Endothelial cell of umbilical vein (primary cell): Measurements from ENCODE around the gene CCDC93. TPM values are rescaled to one million over a fixed set of nuclear protein-coding genes. Genes with fewer than 3 reads are reported as not detected.

Experiments
- BruUV-seq: library from RNA; stranded (reverse); fragments of 400-500 nt; replicated peaks from 2 replicates; lab custom pipeline; 2021; lab: Mats Ljungman, UMichigan
- CTCF ChIA-PET: fragments of 300-600, 350-600 bp; sonication (Branson Sonifier 250); formaldehyde crosslinking; loops from one replicate; lab custom pipeline; 2021; ENCODE audit warnings: antibody characterized with exemption, inconsistent platforms; lab: Charles Lee
- POLR2A ChIA-PET: fragments of 300-600, 350-600 bp; sonication (Branson Sonifier 250); formaldehyde crosslinking; loops from one replicate; lab custom pipeline; 2021; ENCODE audit warnings: antibody characterized with exemption, inconsistent platforms; lab: Charles Lee
- DNase-seq: peaks from one replicate; pipeline ENCODE4 v3.0.0-alpha.2; 2011; ENCODE audit warnings: low read depth, low spot score
- FAIRE-seq: peaks from 2 replicates; lab custom pipeline; 2011; peaks lifted over from hg19 to GRCh38; lab: Jason Lieb, UNC
- H2AFZ ChIP-seq: 2 replicates; pipeline ENCODE4 v1.6.0; 2012; ENCODE audit warnings: low read depth, low read length, control low read depth, inconsistent platforms
- H3K27ac ChIP-seq: 2 replicates; pipeline ENCODE4 v1.5.1; 2011; ENCODE audit warnings: low read depth, mild to moderate bottlenecking, control low read depth, low read length, moderate library complexity; ENCODE audit not compliant: insufficient read depth
- H3K27me3 ChIP-seq, 2 experiments: 2 replicates each; pipeline versions ENCODE4 v1.6.0 to v1.6.1; 2011; ENCODE audit warnings: low read length in 2 of 2, mixed read lengths in 1 of 2; ENCODE audit not compliant: control insufficient read depth in 2 of 2, insufficient read depth in 2 of 2
- H3K36me3 ChIP-seq, 2 experiments: 2 replicates in 1 of 2; 3 replicates in 1 of 2; pipeline ENCODE4 v1.5.1; 2011; ENCODE audit warnings: low read length in 2 of 2, mild to moderate bottlenecking in 1 of 2, moderate library complexity in 1 of 2; ENCODE audit not compliant: control insufficient read depth in 2 of 2, insufficient read depth in 2 of 2; ENCODE audit errors: extremely low read depth in 1 of 2
- H3K4me1 ChIP-seq: 3 replicates; pipeline ENCODE4 v1.5.1; 2011; ENCODE audit warnings: mild to moderate bottlenecking, low read length; ENCODE audit not compliant: control insufficient read depth, insufficient read depth; ENCODE audit errors: extremely low read depth
- H3K4me2 ChIP-seq: 2 replicates; pipeline ENCODE4 v1.6.1; 2011; ENCODE audit warnings: low read length, control low read depth, mixed read lengths; ENCODE audit not compliant: insufficient read depth
- H3K4me3 ChIP-seq, 3 experiments: fragments of 200-600 bp in 1 of 3; sonication (generic), shearing (Covaris generic) in 1 of 3; replicated peaks in 1 of 3; 2 replicates each; pipeline ENCODE4 v1.5.1; 2011 to 2016; ENCODE audit warnings: control low read depth in 3 of 3, low read length in 3 of 3, mild to moderate bottlenecking in 2 of 3, inconsistent platforms in 1 of 3, low read depth in 1 of 3, moderate library complexity in 1 of 3; ENCODE audit not compliant: insufficient read depth in 1 of 3
- H3K79me2 ChIP-seq: 2 replicates; pipeline ENCODE4 v1.6.0; 2012; ENCODE audit warnings: low read length, inconsistent platforms; ENCODE audit not compliant: control insufficient read depth, insufficient read depth
- H3K9ac ChIP-seq: replicated peaks from 2 replicates; pipeline ENCODE3; 2011; ENCODE audit warnings: low read length, control low read depth; ENCODE audit not compliant: insufficient read depth; ENCODE audit errors: extremely low read depth
- H3K9me1 ChIP-seq: replicated peaks from 3 replicates; pipeline ENCODE4 v1.6.0; 2011; ENCODE audit warnings: mild to moderate bottlenecking, low read length; ENCODE audit not compliant: control insufficient read depth, insufficient read depth; ENCODE audit errors: extremely low read depth
- H3K9me3 ChIP-seq: replicated peaks from 2 replicates; pipeline ENCODE4 v1.5.1; 2012; ENCODE audit warnings: low read length, inconsistent platforms; ENCODE audit not compliant: control insufficient read depth, insufficient read depth
- H4K20me1 ChIP-seq: replicated peaks from 2 replicates; pipeline ENCODE3; 2011; ENCODE audit warnings: mild to moderate bottlenecking, low read length; ENCODE audit not compliant: control insufficient read depth, insufficient read depth; ENCODE audit errors: extremely low read depth
- EZH2 ChIP-seq: IDR thresholded peaks from 2 replicates; pipeline ENCODE4 v1.6.1; 2012; ENCODE audit warnings: borderline replicate concordance, low read depth, mild to moderate bottlenecking, moderate library complexity, low read length, inconsistent platforms; ENCODE audit not compliant: severe bottlenecking
- GATA2 ChIP-seq: IDR thresholded peaks from 2 replicates; pipeline ENCODE4 v1.7.0; 2011; ENCODE audit warnings: low read depth, mild to moderate bottlenecking, moderate library complexity, mixed read lengths, low read length; ENCODE audit not compliant: insufficient read length, insufficient read depth
- JUN ChIP-seq: IDR thresholded peaks from 2 replicates; pipeline ENCODE4 v1.6.1; 2011; ENCODE audit warnings: borderline replicate concordance, low read depth; ENCODE audit not compliant: insufficient read length, insufficient read depth
- MYC ChIP-seq: IDR thresholded peaks from one replicate; pipeline ENCODE4 v1.6.1; 2011; ENCODE audit warnings: mild to moderate bottlenecking, low read depth, low read length
- POLR2AphosphoS5 ChIP-seq: IDR thresholded peaks from 2 replicates; pipeline ENCODE4 v1.6.1; 2012; ENCODE audit warnings: low read depth, mild to moderate bottlenecking, control low read depth, low read length, moderate library complexity; ENCODE audit not compliant: insufficient read depth
- dilution Hi-C: fragments of 300-500 bp; cut with MboI; formaldehyde crosslinking; loops from one replicate; pipeline ENCODE4 v1.15.0; 2019; ENCODE audit warnings: low sequenced_read_pairs; ENCODE audit not compliant: extremely low pct_ligation_motif_present
- intact Hi-C: fragments of 100-400 bp; cut with micrococcal nuclease; formaldehyde crosslinking; loops from one replicate; pipeline ENCODE4 v1.10.0; 2022
- polyA plus RNA-seq, 4 experiments: library from polyadenylated mRNA; depleted of rRNA in 3 of 4; stranded (reverse) in 3 of 4; unstranded in 1 of 4; fragments of >200 nt; gene quantifications; 2 replicates each; pipeline versions ENCODE4 v1.2.1 to v1.2.3, GENCODE V29; 2011 to 2012; ENCODE audit warnings: missing spikeins in 1 of 4
- total RNA-seq: library from RNA; stranded (reverse); gene quantifications from 2 replicates; pipeline ENCODE4 v1.2.3, GENCODE V29; 2021
- TF ChIP-seq, protein P1 (sequence below): IDR thresholded peaks from 2 replicates; pipeline ENCODE4 v1.6.1; 2011; ENCODE audit not compliant: insufficient read depth, insufficient read length
- TF ChIP-seq, protein P2 (sequence below), 2 donors: IDR thresholded peaks; 1 replicate in 1 of 2; 2 replicates in 1 of 2; pipeline ENCODE4 v1.5.1; 2011; ENCODE audit warnings: low read length in 2 of 2, mild to moderate bottlenecking in 2 of 2, moderate library complexity in 2 of 2, control low read depth in 1 of 2, inconsistent platforms in 1 of 2, low read depth in 1 of 2; ENCODE audit not compliant: insufficient read depth in 1 of 2; ENCODE audit errors: extremely low read depth in 1 of 2

CCDC93 gene
- total and polyA plus RNA-seq, 2 donors (not counting 3 experiments of a cell fraction or from before 2014, with no cell fraction given), result 13.8 to 35.1 TPM

DNA sequence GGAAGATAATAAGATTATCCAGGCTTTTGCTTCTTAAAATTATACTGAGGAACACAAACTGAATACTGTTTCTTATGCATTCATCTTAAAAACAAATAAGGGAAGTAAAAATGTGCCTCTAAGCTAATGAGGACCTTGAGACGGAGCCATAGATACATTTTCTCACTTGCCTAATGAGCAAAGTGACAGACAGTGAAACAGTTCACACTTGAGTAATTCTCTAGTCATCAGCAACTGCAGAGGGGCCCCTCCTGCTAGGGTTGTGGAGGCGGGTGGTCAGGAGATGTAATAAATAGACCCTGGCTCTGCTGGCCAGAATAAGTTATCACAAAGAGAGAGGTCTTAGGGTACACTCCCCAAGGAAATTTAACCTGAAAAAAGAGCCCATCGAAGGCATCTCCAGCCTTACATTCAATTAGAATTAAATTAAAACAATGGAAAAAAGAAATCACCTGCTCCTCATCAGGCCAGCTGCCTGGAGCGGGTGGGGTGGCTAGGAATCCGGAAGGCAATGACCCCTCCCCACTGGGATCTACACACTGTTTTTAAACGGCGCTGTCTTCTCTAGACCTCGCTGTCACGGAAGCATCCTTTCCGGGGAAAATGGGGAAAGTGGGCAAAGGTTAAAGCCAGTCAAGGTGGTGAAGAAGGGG lies 41.8 kb upstream of the CCDC93 start:
- no peak for FAIRE-seq
- dilution Hi-C loops, result no loop called here
- Histone ChIP-seq H3K4me3 (no peak overlapping the region), H3K9me1 (no peaks in the 10 kb centered on the region), H3K27ac (no peak overlapping the region), H2AFZ (no peak overlapping the region), H3K9ac (no peak overlapping the region), H3K4me1 (peaks cover 2% of the 10 kb centered on the region), H3K4me2 (no peak overlapping the region), H3K36me3 (no peaks in the 10 kb centered on the region), H3K9me3 (no peaks in the 10 kb centered on the region), H3K27me3 (peaks cover 10 to 17% of the 10 kb centered on the region in 2 experiments), H3K79me2 (no peaks in the 10 kb centered on the region), H4K20me1 (no peaks in the 10 kb centered on the region)
- CTCF ChIA-PET, result interaction anchor here (0.6 to 2.9 kb wide), 4 partner anchors 9 to 42 kb away, joined by 3 to 16 read pairs (median 3); partner anchors contain the start of gene CCDC93
- POLR2A ChIA-PET, result no interaction called here
- DNase-seq, result no peak
- no TSS peak for BruUV-seq
- intact Hi-C loops, result no loop called here
- TF ChIP-seq MYC (no peak), EZH2 (no peak), POLR2AphosphoS5 (no peak), GATA2 (no peak), JUN (no peak)
- TF ChIP-seq, protein P1, sequence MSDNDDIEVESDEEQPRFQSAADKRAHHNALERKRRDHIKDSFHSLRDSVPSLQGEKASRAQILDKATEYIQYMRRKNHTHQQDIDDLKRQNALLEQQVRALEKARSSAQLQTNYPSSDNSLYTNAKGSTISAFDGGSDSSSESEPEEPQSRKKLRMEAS, result no peak
- TF ChIP-seq, protein P2, sequence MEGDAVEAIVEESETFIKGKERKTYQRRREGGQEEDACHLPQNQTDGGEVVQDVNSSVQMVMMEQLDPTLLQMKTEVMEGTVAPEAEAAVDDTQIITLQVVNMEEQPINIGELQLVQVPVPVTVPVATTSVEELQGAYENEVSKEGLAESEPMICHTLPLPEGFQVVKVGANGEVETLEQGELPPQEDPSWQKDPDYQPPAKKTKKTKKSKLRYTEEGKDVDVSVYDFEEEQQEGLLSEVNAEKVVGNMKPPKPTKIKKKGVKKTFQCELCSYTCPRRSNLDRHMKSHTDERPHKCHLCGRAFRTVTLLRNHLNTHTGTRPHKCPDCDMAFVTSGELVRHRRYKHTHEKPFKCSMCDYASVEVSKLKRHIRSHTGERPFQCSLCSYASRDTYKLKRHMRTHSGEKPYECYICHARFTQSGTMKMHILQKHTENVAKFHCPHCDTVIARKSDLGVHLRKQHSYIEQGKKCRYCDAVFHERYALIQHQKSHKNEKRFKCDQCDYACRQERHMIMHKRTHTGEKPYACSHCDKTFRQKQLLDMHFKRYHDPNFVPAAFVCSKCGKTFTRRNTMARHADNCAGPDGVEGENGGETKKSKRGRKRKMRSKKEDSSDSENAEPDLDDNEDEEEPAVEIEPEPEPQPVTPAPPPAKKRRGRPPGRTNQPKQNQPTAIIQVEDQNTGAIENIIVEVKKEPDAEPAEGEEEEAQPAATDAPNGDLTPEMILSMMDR (IDR thresholded peaks at IDR 0.05; ENCODE audit: extremely low read depth in 1 of 2, insufficient read depth in 1 of 2, low read depth in 1 of 2, low read length in 2 of 2), result no peak
